Coronary artery (tissue), 2 donors: ENCODE data around the gene MORN1.
"Not testable (repeated sequence)": the region's sequence is repeated elsewhere in the genome, so short reads cannot be mapped to it uniquely, and the experiment has no call there.

Source experiments
- DNase-seq: peaks from one replicate; pipeline ENCODE4 v3.0.0-alpha.2; 2017; ENCODE audit warnings: low spot score
- H3K27ac ChIP-seq, 2 donors: fragments of 200-600 bp; sonication (generic); one replicate each; pipeline ENCODE4 v1.5.1; 2016 to 2019
- H3K4me3 ChIP-seq: fragments of 200-600 bp; sonication (generic); 2 replicates; pipeline ENCODE4 v1.5.1; 2016; ENCODE audit warnings: mild to moderate bottlenecking, moderate library complexity
- CTCF ChIP-seq: fragments of 200-600 bp; sonication (generic); IDR thresholded peaks from one replicate; pipeline ENCODE4 v1.5.1; 2019; ENCODE audit warnings: antibody characterized with exemption

The MORN1 gene

GRCh38 chr1:2296614-2297013 is 94.7 kb downstream of the MORN1 start:
- no peak overlapping the region for H3K27ac ChIP-seq
- no peak overlapping the region for H3K4me3 ChIP-seq
- DNase-seq = no peak
- TF ChIP-seq CTCF = no peak

GRCh38 chr1:2296211-2296610 is 95.1 kb downstream of the MORN1 start:
- not testable (repeated sequence) for H3K27ac ChIP-seq, DNase-seq, H3K4me3 ChIP-seq

- DNase-seq = no peak
- TF ChIP-seq CTCF = no peak
- H3K4me3 ChIP-seq = no peak overlapping the region
- H3K27ac ChIP-seq = no peak overlapping the region
Measured at GRCh38 chr1:2295526-2295925, 95.8 kb downstream of the MORN1 start.

GRCh38 chr1:2294725-2295078 is 96.7 kb downstream of the MORN1 start:
- Histone ChIP-seq H3K4me3 (peak overlapping the region; percentile 32), H3K27ac (peak overlapping the region; percentile 3 to 72)
- TF ChIP-seq CTCF = no peak
- DNase-seq = no peak

GRCh38 chr1:2294033-2294724 is 97.2 kb downstream of the MORN1 start:
- peak overlapping the region; percentile 32 for H3K4me3 ChIP-seq
- H3K27ac ChIP-seq = peak overlapping the region; percentile 3 to 72
- TF ChIP-seq CTCF = no peak
- DNase-seq = no peak

GRCh38 chr1:2292725-2293450 is 98.5 kb downstream of the MORN1 start:
- Histone ChIP-seq H3K27ac (peak overlapping the region in 1 of 2 donors; percentile 80), H3K4me3 (no peak overlapping the region)
- no peak for TF ChIP-seq CTCF
- no peak for DNase-seq

- DNase-seq = no peak
- Histone ChIP-seq H3K27ac (peak overlapping the region; percentile 74 to 80), H3K4me3 (peak overlapping the region; percentile 64)
- no peak for TF ChIP-seq CTCF
Measured at GRCh38 chr1:2291577-2291976, 99.8 kb downstream of the MORN1 start.
